ENCODE measurements around the gene NAPSA. TPM values are rescaled to one million over a fixed set of nuclear protein-coding genes. Genes with fewer than 3 reads are reported as not detected.

Gene NAPSA
- polyA plus RNA-seq, 1 donor from 2014 or later = not detected

- Histone ChIP-seq H3K4me2 (ENCODE audit: low read length) (no peak overlapping the region), H4K20me1 (ENCODE audit: insufficient read depth) (no peaks in the 10 kb centered on the region), H3F3A (ENCODE audit: insufficient read depth, low read length, poor library complexity, severe bottlenecking) (no peaks in the 10 kb centered on the region), H2AFZ (ENCODE audit: low read depth, low read length) (no peak overlapping the region), H3K9me2 (ENCODE audit: insufficient read depth, low read length) (no peaks in the 10 kb centered on the region), H3K9me3 (ENCODE audit: low read length) (no peaks in the 10 kb centered on the region), H3K79me2 (replicated peaks; ENCODE audit: insufficient read depth, low read length) (no peaks in the 10 kb centered on the region), H3K36me3 (ENCODE audit: insufficient read depth, low read length) (no peaks in the 10 kb centered on the region), H3K9ac (ENCODE audit: low read length) (no peak overlapping the region), H3K27me3 (ENCODE audit: insufficient read depth, low read depth, low read length) (peaks cover 31% of the 10 kb centered on the region), H3K4me3 (ENCODE audit: low read length) (peak overlapping the region; percentile 55), H3K27ac (ENCODE audit: low read length) (no peak overlapping the region)
- TF ChIP-seq EP300 (conservative IDR thresholded peaks at IDR 0.05; ENCODE audit: poor library complexity, severe bottlenecking) (no peak), POLR2AphosphoS5 (IDR thresholded peaks at IDR 0.05) (no peak), TAF1 (IDR thresholded peaks at IDR 0.05; ENCODE audit: low read depth) (no peak), MXI1 (conservative IDR thresholded peaks at IDR 0.05; ENCODE audit: poor library complexity, severe bottlenecking) (no peak), SMC3 (conservative IDR thresholded peaks at IDR 0.05; ENCODE audit: poor library complexity) (no peak), EZH2 (IDR thresholded peaks at IDR 0.05; ENCODE audit: borderline replicate concordance, insufficient read depth, low read length, poor library complexity, severe bottlenecking) (no peak), REST (IDR thresholded peaks at IDR 0.05; ENCODE audit: borderline replicate concordance) (no peak), CTCF (IDR thresholded peaks at IDR 0.05; ENCODE audit: poor library complexity, severe bottlenecking) (no peak), RAD21 (conservative IDR thresholded peaks at IDR 0.05) (no peak)
Measured at GRCh38 chr19:50312967-50313811, 52.2 kb downstream of the NAPSA start.

DNA sequence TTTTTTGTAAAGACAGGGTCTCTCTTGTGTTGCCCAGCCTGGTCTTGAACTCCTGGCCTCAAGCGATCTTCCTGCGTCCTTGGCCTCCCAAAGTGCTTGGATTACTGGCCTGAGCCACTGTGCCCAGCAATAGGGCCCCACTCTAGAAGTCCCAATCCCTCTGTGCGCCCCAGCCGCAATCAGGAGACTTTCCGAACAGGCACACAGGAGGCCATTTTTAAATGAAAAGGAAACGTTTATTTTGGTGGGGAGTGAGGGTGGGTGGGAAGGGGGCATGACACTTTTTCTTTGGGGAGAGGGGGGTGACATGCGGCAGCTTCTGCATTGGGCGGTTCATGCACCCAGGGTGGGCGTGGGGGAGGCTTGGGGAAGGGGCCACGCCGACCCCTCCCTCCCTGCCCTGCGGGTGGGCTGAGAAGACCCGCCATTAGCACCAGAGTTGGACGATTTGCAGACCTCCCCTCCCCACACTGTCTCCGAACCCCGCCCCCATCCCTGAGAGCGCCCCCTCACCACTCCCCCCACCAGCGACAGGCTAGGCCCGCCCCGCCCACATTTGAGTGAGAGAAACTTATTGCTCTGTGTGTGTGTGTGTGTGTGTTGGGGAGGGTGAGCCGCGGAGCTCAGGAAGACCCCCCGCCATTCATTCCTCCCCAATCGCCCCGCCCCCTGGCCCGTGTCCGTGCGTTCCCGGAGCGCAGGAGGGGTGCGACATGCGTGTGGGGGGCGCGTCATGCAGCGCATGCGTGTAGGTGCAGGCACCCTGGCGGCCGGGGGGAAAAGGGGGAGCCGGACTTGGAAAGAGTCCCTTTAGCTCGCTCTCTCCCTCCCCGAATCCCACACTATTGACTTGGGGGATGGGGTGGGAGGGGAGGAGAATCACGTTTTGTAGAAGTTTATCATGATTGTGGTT is 53.5 kb downstream of the NAPSA start:
- peaks cover 31% of the 10 kb centered on the region for H3K27me3 ChIP-seq (ENCODE audit: insufficient read depth, low read depth, low read length)
- no peak overlapping the region for H3K27ac ChIP-seq (ENCODE audit: low read length)
- H3K9me2 ChIP-seq (ENCODE audit: insufficient read depth, low read length) = no peaks in the 10 kb centered on the region
- no peak overlapping the region for H2AFZ ChIP-seq (ENCODE audit: low read depth, low read length)
- peak overlapping the region; percentile 55 for H3K4me3 ChIP-seq (ENCODE audit: low read length)
- no peaks in the 10 kb centered on the region for H3K79me2 ChIP-seq (replicated peaks; ENCODE audit: insufficient read depth, low read length)
- no peak overlapping the region for H3K4me2 ChIP-seq (ENCODE audit: low read length)
- no peak for TF ChIP-seq CTCF (IDR thresholded peaks at IDR 0.05; ENCODE audit: poor library complexity, severe bottlenecking)
- TF ChIP-seq RAD21 (conservative IDR thresholded peaks at IDR 0.05) = no peak
- no peak for TF ChIP-seq EP300 (conservative IDR thresholded peaks at IDR 0.05; ENCODE audit: poor library complexity, severe bottlenecking)
- peak; percentile 9 for TF ChIP-seq POLR2AphosphoS5 (IDR thresholded peaks at IDR 0.05)
- no peak for TF ChIP-seq EZH2 (IDR thresholded peaks at IDR 0.05; ENCODE audit: borderline replicate concordance, insufficient read depth, low read length, poor library complexity, severe bottlenecking)
- no peak for TF ChIP-seq TAF1 (IDR thresholded peaks at IDR 0.05; ENCODE audit: low read depth)
- no peaks in the 10 kb centered on the region for H4K20me1 ChIP-seq (ENCODE audit: insufficient read depth)
- no peak overlapping the region for H3K9ac ChIP-seq (ENCODE audit: low read length)
- no peaks in the 10 kb centered on the region for H3K36me3 ChIP-seq (ENCODE audit: insufficient read depth, low read length)
- no peaks in the 10 kb centered on the region for H3F3A ChIP-seq (ENCODE audit: insufficient read depth, low read length, poor library complexity, severe bottlenecking)
- H3K9me3 ChIP-seq (ENCODE audit: low read length) = peaks cover 5% of the 10 kb centered on the region
